HG03025 (cell line): ENCODE data around the gene CTSL.

Experiments
- ATAC-seq: cut with Tn5 transposase; IDR thresholded peaks from one replicate; pipeline ENCODE4 v1.9.1; 2021; ENCODE audit warnings: mild to moderate bottlenecking, moderate library complexity; ENCODE audit not compliant: unreplicated experiment, low FRiP score

CTSL gene

GRCh38 chr9:87725900-87726709 is at the start of gene CTSL:
Gene CTSL (plus strand): TSS chr9:87726119. CDS start chr9:87727604, 1,485 bp downstream.
- no peak for ATAC-seq

- ATAC-seq, result no peak
Observed at GRCh38 chr9:87676976-87677775, 48.7 kb upstream of the CTSL start.

- no peak for ATAC-seq
Observed at GRCh38 chr9:87677776-87678587, 47.9 kb upstream of the CTSL start.

GRCh38 chr9:87678650-87679355 is 47.1 kb upstream of the CTSL start:
- ATAC-seq, result no peak

- ATAC-seq, result no peak
Observed at GRCh38 chr9:87681271-87682061, 44.5 kb upstream of the CTSL start.

- no peak for ATAC-seq
Observed at GRCh38 chr9:87682085-87682484, 43.8 kb upstream of the CTSL start.

- ATAC-seq, result no peak
Observed at GRCh38 chr9:87682618-87683017, 43.3 kb upstream of the CTSL start.

- no peak for ATAC-seq
Observed at GRCh38 chr9:87683751-87684626, 41.9 kb upstream of the CTSL start.

GRCh38 chr9:87684627-87685219 is 41.2 kb upstream of the CTSL start:
- no peak for ATAC-seq

GRCh38 chr9:87685441-87685840 is 40.5 kb upstream of the CTSL start:
- ATAC-seq, result no peak

GRCh38 chr9:87685871-87686519 is 39.9 kb upstream of the CTSL start:
- ATAC-seq, result no peak

- no peak for ATAC-seq
Observed at GRCh38 chr9:87686520-87687090, 39.3 kb upstream of the CTSL start.

GRCh38 chr9:87687207-87687606 is 38.7 kb upstream of the CTSL start:
- ATAC-seq, result no peak

GRCh38 chr9:87694236-87694755 is 31.6 kb upstream of the CTSL start:
- no peak for ATAC-seq

GRCh38 chr9:87695523-87695922 is 30.4 kb upstream of the CTSL start:
- ATAC-seq, result no peak

- no peak for ATAC-seq
Observed at GRCh38 chr9:87696641-87697040, 29.3 kb upstream of the CTSL start.
